KOPT-K1 (cell line): ENCODE results near the gene LEF1.

Source experiments
- H3K27ac ChIP-seq: fragments of 200-600 bp; sonication (generic); 2 replicates; pipeline ENCODE4 v1.5.1; 2016; ENCODE audit warnings: antibody characterized with exemption, mild to moderate bottlenecking, low read depth, low read length; ENCODE audit not compliant: poor library complexity, severe bottlenecking
- H3K36me3 ChIP-seq: fragments of 200-600 bp; sonication (generic); 2 replicates; pipeline ENCODE4 v1.5.1; 2017; ENCODE audit warnings: antibody characterized with exemption, mild to moderate bottlenecking, low read length, moderate library complexity; ENCODE audit not compliant: insufficient read depth
- H3K9me3 ChIP-seq: fragments of 200-600 bp; sonication (generic); 2 replicates; pipeline ENCODE4 v1.5.1; 2017; ENCODE audit warnings: antibody characterized with exemption, low read length, mild to moderate bottlenecking; ENCODE audit not compliant: insufficient read depth, poor library complexity, severe bottlenecking

LEF1 gene

DNA sequence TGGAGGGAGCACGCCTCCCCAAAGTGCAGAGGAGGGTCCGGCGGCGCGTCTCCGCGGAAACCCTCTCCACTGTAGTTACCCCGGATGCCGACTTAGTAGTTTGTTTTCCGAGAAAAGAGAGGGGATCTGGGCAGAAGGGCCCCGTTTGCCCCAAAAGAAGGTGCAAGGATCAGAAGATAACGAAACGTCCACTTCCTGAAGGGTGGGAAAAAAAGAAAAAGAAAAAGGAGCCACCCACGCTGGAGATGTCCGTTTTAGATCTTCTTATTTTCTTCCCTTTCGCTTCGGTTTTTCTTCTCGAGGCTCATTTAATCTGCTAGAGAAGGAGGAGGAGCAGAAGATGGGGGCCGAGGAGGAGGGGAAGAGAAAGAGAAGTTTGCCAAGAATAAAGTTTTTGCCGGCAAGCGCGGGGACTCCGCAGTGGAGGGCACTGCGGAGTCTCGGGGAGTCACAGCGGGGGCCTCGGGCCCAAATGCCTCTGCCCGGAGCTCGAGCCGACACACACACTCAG, 517 bp downstream of the LEF1 start:
- peaks cover 30% of the 10 kb centered on the region for H3K36me3 ChIP-seq
- H3K9me3 ChIP-seq, result no peaks in the 10 kb centered on the region
- peak overlapping the region; percentile 99 for H3K27ac ChIP-seq

DNA sequence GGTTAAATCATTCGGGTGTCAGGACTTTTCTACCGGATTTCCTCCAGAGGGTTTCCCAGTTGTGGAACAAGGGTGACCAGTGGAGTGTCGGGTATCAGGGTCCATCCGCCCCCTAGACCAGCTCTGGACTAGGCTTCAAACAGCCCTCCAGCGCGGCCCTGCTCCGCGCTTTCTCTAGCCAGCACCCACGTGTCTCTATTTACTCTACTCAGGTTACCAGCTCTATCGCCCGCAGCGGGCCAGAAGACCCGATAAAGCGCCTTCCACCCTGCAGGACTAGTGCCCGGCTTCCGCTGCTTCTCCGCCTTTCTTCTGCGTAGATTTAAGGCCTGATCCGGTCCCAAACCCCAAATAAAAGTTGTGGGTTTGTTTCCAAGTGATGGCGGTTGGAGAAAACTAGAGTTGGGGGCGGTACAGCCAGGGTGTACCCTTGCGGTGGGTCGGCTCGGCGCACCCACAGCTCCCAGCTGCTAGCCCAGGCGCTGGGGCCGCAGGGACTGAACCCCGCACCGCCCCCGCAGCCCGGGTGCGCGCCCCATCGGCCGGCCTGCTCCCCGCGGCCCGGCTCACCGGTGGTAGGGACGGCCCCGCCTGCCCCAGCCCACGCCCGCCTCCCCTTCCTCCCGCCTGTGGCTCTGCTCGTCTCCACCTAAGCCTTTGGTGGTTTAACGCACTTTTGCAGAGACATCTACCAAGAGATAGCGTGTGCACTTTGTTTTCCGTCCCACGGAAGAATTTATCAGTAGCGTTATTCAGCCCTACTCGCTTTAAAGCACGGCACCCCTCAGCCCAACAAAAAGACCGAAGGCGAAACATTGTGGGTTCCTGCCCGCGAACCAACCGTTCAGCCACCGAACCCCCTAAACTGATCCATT, 2.1 kb downstream of the LEF1 start:
- Histone ChIP-seq H3K9me3 (no peaks in the 10 kb centered on the region), H3K27ac (peak overlapping the region; percentile 99), H3K36me3 (peaks cover 46% of the 10 kb centered on the region)

DNA sequence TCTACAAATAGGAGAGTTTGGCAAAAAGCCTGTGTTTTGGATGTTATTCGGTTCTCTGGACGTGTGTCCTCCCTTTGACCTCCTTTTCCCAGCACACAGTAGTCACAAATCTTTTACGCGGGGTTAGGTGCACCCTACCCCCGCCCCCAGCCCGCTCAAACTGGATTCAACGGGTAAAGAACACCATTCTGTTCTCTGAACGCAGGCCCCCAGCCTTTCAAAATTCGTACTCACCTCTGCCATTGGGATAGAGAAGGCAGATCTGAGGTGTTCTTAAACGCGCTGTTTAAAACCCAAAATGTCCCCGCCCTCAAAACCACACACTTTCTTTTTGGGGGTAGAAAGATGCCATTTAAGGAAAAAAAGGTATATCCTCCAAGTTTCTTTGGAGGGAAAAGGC, 2.7 kb downstream of the LEF1 start:
- Histone ChIP-seq H3K27ac (peak overlapping the region; percentile 99), H3K9me3 (no peaks in the 10 kb centered on the region), H3K36me3 (peaks cover 52% of the 10 kb centered on the region)

DNA sequence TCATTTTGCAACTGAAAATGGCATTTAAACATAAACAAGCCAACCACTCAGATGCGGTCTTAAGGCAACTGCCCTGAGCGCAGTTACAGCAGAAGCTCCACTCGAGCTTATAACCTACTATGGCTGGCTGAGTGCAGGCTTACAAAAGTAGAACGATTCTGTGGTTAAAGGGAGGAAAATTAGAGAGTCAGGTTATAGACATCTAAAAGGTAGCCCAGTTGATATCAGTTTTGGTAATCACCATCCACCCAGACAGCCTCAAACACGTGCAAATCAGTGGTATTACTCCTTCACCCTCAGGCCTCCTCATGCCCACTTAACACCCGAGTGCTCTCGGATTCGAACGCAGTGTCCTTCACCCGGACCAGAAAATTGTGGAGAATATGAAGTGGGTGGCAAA, 3.1 kb downstream of the LEF1 start:
- H3K9me3 ChIP-seq, result no peaks in the 10 kb centered on the region
- peak overlapping the region; percentile 99 for H3K27ac ChIP-seq
- peaks cover 57% of the 10 kb centered on the region for H3K36me3 ChIP-seq

DNA sequence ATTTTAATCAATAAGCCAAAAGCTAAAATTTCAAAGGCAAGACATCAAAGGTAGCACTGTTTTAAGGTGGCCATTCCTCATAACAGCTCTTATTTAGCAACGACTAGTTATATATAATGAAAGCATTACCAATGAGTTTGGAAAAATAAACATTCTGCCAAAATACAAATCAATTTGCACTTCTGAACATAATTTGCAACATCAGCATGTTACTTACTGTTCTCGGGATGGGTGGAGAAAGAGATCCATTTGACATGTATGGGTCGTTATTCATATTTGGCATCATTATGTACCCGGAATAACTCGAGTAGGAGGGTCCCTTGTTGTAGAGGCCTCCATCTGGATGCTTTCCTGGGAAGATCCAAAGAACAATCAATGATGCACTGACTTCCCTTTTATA, 5.4 kb downstream of the LEF1 start:
- Histone ChIP-seq H3K9me3 (no peaks in the 10 kb centered on the region), H3K27ac (peak overlapping the region; percentile 99), H3K36me3 (peaks cover 79% of the 10 kb centered on the region)

DNA sequence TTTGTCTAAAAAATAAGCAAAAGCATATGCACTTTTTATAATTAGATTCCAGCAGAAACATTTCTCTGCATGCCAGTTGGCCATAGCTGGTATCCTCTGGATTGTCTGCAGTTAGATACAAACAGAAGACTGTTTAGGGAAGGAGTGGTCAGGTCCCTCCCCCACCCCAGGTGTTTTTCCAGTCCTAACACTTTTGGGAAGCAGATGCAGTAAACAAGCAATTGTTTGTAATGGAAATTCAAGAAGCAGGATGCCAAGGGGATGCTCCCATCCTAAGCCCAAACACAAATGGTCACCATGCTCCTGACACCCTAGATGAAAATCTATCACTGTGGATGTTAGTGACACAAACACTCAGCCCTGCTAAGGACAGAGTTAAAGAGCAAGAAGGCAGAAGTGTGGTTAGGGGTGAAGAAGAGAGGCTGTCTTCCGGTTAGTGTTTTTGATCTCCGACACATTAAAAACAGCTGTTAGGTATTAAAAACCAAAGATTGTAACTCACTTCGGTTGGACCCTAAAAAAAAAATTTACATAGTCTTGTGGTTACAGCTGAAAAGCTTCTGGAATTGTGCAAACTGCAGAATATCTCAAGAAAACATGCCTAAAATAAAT, 7.9 kb downstream of the LEF1 start:
- Histone ChIP-seq H3K9me3 (no peaks in the 10 kb centered on the region), H3K27ac (peak overlapping the region; percentile 99), H3K36me3 (peaks cover 99% of the 10 kb centered on the region)

DNA sequence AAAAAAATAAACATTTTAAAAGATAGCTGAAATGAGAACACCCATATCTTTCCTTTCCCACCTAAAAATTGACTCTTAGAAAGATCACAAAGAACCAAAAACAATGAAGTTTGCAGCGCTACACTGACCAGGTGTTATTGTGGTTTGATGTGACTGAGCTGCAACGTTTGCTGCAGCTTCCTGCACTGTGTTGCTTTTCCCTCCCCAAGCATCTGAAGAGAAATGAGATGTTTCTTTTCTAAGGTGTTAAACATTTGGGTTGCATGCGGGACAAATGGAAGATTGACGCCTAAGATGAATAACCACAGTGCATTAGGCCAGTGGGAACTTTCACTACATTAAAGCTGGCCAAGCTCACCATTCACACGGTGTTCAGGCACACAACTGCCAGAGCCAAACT, 8.9 kb downstream of the LEF1 start:
- peaks cover 99% of the 10 kb centered on the region for H3K36me3 ChIP-seq
- no peaks in the 10 kb centered on the region for H3K9me3 ChIP-seq
- H3K27ac ChIP-seq, result peak overlapping the region; percentile 99

DNA sequence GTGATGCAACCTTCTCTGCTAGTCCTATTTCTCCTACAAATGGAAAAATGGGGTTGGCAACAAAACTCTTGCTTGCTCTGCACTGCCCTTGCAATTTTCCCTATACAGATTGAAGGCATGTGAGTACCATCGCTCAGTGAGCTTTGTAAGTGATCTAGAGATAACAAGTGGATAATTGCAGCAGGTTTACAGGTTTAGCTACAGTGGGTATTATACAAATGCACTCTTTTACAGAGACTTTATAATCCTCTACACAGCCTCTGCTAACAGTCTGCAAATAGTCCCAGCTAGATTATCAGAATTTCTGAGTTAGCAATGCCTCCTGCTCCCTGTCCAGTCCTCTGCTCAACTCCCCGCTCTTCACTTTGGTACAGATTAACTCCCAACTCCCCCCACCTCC, 11.1 kb downstream of the LEF1 start:
- Histone ChIP-seq H3K9me3 (no peaks in the 10 kb centered on the region), H3K27ac (peak overlapping the region; percentile 99), H3K36me3 (peaks cover 94% of the 10 kb centered on the region)

DNA sequence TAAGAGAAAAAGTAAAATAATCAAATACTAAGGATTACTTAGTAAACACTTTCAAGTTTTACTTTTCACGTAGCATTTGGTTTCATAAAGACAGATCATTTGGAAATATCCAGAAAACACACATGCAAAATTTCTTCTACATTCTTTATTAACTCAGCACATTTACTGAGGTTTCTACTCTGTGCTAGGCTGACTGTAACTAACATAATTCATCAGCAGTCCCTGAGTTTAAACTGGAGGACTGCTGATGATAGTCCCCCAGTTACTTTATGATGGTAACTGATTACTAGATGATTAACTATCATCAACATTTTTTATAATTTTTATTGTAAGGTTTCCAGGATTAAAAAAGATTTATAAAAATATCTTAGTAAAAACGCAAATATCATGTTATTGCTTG, 12.3 kb downstream of the LEF1 start:
- Histone ChIP-seq H3K36me3 (peaks cover 94% of the 10 kb centered on the region), H3K9me3 (no peaks in the 10 kb centered on the region), H3K27ac (peak overlapping the region; percentile 18)

DNA sequence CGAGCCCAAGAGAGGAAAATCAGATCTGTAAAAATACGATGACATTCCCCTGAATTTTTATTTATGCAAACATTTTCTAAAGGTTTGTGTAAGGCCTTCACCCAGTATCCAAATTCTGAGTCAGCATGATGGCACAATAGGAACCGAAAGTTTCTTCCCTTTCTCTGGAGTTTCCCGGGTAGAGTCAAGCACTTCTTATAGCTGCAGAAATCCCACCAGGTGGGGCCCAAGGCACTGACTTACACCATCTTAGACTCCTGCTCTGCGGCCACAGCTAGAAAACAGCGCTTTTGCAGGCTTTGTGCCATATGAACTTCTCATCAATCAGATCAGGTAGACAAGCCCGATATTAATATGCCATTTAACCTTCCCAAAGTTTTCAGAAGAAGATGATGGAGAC, 13.4 kb downstream of the LEF1 start:
- no peaks in the 10 kb centered on the region for H3K9me3 ChIP-seq
- H3K27ac ChIP-seq, result peak overlapping the region; percentile 18
- peaks cover 94% of the 10 kb centered on the region for H3K36me3 ChIP-seq

DNA sequence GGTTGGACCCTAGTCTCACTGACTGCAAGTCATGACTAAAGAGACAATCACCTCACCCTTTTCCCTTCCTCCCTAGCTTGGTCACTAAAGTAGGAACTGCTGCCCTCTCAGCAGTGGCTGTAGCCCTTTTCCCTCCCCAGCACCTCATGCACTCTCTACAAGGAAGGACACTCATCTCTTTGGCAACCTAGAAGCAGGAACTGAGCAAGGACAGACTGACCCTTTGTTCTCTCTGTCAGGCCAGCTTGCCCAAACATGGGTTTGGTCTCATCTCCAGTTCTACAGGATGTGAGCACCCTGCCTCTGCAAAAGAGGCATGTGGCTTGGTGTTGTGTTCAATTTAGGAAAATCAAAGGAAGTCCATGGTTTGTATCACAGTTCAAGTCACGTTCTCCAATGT, 15.8 kb downstream of the LEF1 start:
- Histone ChIP-seq H3K27ac (no peak overlapping the region), H3K9me3 (no peaks in the 10 kb centered on the region), H3K36me3 (peaks cover 90% of the 10 kb centered on the region)

DNA sequence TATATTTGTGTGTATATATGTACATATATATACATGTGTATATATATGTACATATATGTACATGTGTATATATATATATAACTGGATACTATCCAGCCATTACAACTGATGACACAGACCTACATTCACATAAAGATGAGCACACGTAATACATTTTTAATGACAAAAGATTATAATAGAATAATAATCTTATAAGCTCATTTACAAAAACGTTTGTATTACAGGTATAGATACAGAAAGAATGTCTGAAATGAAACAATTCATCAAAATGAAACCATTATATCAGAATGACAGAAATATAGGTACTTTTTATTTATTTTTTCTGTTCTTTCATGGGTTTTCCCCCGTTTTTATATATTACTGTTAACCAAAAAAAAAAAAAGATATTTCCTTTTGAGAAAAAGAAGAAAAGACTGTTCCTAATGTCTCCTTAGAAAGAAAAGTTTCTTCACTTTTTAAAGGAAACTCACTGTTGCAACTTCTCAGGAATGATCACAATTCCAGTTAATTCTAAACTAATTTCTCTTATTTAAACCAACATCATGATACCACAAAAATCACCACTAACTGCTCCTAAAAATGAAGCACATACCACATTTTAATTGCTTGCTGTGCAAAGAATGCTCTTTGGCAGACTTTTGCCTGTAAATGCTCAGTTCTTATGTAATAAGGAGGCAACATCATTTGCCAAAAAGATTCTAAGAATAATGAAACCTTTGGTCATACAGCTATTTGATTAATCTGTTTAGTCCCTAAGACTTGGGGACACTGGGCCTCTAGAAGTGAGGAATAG, 18.9 kb downstream of the LEF1 start:
- no peaks in the 10 kb centered on the region for H3K9me3 ChIP-seq
- H3K36me3 ChIP-seq, result peaks cover 90% of the 10 kb centered on the region
- H3K27ac ChIP-seq, result no peak overlapping the region

DNA sequence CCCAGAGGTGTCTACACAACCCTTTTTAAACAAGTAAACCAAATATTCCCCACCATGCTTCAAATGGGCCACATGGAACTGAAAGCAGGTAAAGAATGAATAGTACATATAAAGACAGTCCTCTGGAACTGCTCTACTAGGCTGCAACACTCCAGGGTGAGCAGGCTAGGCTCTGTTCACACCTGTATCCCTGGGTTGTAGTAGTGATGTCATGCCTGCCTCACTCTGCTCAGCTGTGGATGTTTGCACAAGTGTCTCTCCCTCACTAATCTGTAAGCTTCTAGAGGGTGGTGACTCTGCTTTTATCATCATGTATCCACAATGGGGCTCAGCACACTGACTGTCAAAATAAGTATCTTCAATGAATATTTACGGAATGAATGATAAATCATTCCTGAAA, 20.4 kb downstream of the LEF1 start:
- Histone ChIP-seq H3K9me3 (no peaks in the 10 kb centered on the region), H3K27ac (no peak overlapping the region), H3K36me3 (peaks cover 96% of the 10 kb centered on the region)

DNA sequence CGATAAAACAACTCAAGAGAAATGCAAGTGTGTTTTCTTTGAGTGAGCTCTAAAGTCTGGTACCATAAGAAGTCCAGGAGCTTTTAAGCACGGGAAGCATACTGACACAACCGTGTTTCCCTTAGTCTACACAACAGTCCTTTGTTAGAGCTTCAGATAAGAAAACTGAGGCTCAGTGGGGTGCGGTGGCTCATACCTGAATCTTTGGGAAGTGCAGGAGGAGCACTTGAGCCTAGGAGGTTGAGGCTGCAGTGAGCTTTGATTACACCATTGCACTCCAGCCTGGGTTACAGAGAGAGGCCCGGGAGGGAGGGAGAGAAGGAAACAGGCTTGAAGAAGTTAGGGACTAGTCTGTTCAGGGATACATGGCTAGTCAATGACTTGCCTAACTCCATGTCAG, 21.9 kb downstream of the LEF1 start:
- H3K9me3 ChIP-seq, result no peaks in the 10 kb centered on the region
- H3K27ac ChIP-seq, result no peak overlapping the region
- peaks cover 96% of the 10 kb centered on the region for H3K36me3 ChIP-seq

DNA sequence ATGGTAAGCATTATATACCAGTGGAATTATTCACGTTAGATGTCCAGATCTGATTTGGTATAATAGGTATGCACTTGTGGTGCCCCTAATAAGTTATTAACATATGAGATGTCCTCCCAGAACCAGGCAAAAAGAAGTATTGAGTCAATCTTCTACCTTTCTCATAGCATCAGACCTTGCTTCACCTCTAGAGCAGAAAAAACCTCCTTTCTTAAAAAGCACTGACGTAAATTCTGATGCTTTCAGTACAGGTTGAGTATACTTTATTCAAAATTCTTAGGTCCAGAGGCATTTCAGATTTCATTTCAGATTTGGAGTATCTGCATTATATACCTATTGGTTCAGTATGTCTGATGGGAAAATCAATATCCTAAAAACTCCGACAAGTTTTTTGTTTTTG, 22.4 kb downstream of the LEF1 start:
- Histone ChIP-seq H3K36me3 (peaks cover 96% of the 10 kb centered on the region), H3K9me3 (no peaks in the 10 kb centered on the region), H3K27ac (no peak overlapping the region)
